Panc1 (cell line): ENCODE data around the gene ONECUT1. TPM values are rescaled to one million over a fixed set of nuclear protein-coding genes. Genes with fewer than 3 reads are reported as not detected.

ENCODE experiments used
- ATAC-seq: fragments of 200-7000 bp; cut with Tn5 transposase; 2 replicates; pipeline ENCODE4 v1.9.1; 2020; ENCODE audit warnings: mild to moderate bottlenecking, moderate library complexity
- BruUV-seq: library from RNA; stranded (reverse); fragments of 400-500 nt; replicated peaks from 2 replicates; lab custom pipeline; 2021; lab: Mats Ljungman, UMichigan
- CTCF ChIA-PET: fragments of 300-600 bp; sonication (Branson Sonifier 250); formaldehyde crosslinking; loops from one replicate; lab custom pipeline; 2022; ENCODE audit warnings: antibody characterized with exemption; lab: Charles Lee
- POLR2A ChIA-PET: fragments of 300-600 bp; sonication (Branson Sonifier 250); formaldehyde crosslinking; loops from one replicate; lab custom pipeline; 2022; ENCODE audit warnings: antibody characterized with exemption; lab: Charles Lee
- DNase-seq: peaks from one replicate; pipeline ENCODE4 v3.0.0-alpha.2; 2010; ENCODE audit warnings: low read depth, low spot score
- H3K27ac ChIP-seq: 2 replicates; pipeline ENCODE4 v1.5.1; 2011; ENCODE audit warnings: mild to moderate bottlenecking, low read length, inconsistent platforms
- H3K27me3 ChIP-seq: fragments of 200-500 bp; sonication (Bioruptor generic); 2 replicates; pipeline ENCODE4 v1.6.0; 2014; ENCODE audit warnings: low read length, inconsistent platforms; ENCODE audit not compliant: control insufficient read depth, insufficient read depth
- H3K36me3 ChIP-seq: fragments of 200-500 bp; sonication (Bioruptor generic); 2 replicates; pipeline ENCODE4 v1.5.1; 2014; ENCODE audit warnings: inconsistent platforms, mild to moderate bottlenecking, low read length, moderate library complexity; ENCODE audit not compliant: control insufficient read depth, insufficient read depth
- H3K4me1 ChIP-seq: 2 replicates; pipeline ENCODE4 v1.5.1; 2011; ENCODE audit warnings: inconsistent platforms, mild to moderate bottlenecking, low read length, moderate library complexity; ENCODE audit not compliant: control insufficient read depth, insufficient read depth
- H3K4me3 ChIP-seq, 2 experiments: 2 replicates each; pipeline ENCODE4 v1.5.1; 2011 to 2012; ENCODE audit warnings: low read depth in 2 of 2, low read length in 2 of 2, mild to moderate bottlenecking in 2 of 2, inconsistent platforms in 1 of 2, moderate library complexity in 1 of 2
- H3K9me3 ChIP-seq: fragments of 200-500 bp; sonication (Bioruptor generic); 2 replicates; pipeline ENCODE4 v1.5.1; 2014; ENCODE audit warnings: low read depth, mild to moderate bottlenecking, inconsistent platforms, low read length, moderate library complexity; ENCODE audit not compliant: control insufficient read depth, insufficient read depth
- POLR2AphosphoS5 ChIP-seq: IDR thresholded peaks from 2 replicates; pipeline ENCODE4 v1.6.1; 2012; ENCODE audit warnings: mild to moderate bottlenecking, low read depth, low read length, moderate library complexity
- SIN3A ChIP-seq: IDR thresholded peaks from 2 replicates; pipeline ENCODE4 v1.6.1; 2012; ENCODE audit warnings: low read depth, mild to moderate bottlenecking, low read length, moderate library complexity, borderline replicate concordance; ENCODE audit not compliant: insufficient read depth
- TCF7L2 ChIP-seq: IDR thresholded peaks from 2 replicates; pipeline ENCODE4 v1.6.1; 2011; ENCODE audit warnings: mild to moderate bottlenecking, low read depth, low read length, inconsistent platforms
- in situ Hi-C: cut with HindIII; loops from 2 replicates; pipeline ENCODE4 v1.10.0; 2016; ENCODE audit warnings: low sequenced_read_pairs, low pct_unique_long_range_greater_than_20kb
- intact Hi-C: fragments of 100-400 bp; cut with micrococcal nuclease; formaldehyde crosslinking; loops from one replicate; pipeline ENCODE4 v1.10.0; 2022; ENCODE audit not compliant: unreplicated experiment
- total RNA-seq: library from RNA; stranded (reverse); gene quantifications from one replicate; pipeline ENCODE4 v1.2.1, GENCODE V29; 2021; ENCODE audit not compliant: unreplicated experiment
- TF ChIP-seq, protein P1 (sequence below), 2 experiments: IDR thresholded peaks; 2 replicates each; pipeline ENCODE4 v1.6.1; 2011 to 2012; ENCODE audit warnings: low read depth in 2 of 2, control low read depth in 1 of 2, low read length in 1 of 2, mild to moderate bottlenecking in 1 of 2, moderate library complexity in 1 of 2; ENCODE audit not compliant: insufficient read depth in 1 of 2
- TF ChIP-seq, protein P2 (sequence below): fragments of 450-650 bp; IDR thresholded peaks from 2 replicates; pipeline ENCODE4 v1.5.1; 2017; ENCODE audit warnings: mild to moderate bottlenecking

ONECUT1 gene
- total RNA-seq, 1 experiment from 2014 or later, result 0.18 TPM

DNA sequence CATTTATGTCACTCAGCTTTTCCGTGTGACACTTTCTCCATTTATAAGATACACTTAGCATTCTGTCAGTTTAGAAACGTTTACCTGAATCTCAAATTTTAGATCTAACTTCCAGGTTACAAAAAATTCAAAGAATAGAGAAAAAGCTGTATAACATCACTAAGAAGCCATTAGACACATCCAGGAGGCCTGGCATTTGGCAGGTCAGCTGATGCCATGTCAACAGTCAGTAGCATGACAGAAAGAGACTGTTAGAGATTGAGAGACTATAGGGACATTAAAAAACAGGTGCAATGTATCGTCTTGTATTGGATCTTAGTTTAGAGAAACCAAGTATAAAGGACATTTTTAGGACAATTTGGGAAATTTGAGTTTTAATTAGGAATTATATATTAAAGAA, 57.6 kb downstream of the ONECUT1 start:
- TF ChIP-seq, protein P1, sequence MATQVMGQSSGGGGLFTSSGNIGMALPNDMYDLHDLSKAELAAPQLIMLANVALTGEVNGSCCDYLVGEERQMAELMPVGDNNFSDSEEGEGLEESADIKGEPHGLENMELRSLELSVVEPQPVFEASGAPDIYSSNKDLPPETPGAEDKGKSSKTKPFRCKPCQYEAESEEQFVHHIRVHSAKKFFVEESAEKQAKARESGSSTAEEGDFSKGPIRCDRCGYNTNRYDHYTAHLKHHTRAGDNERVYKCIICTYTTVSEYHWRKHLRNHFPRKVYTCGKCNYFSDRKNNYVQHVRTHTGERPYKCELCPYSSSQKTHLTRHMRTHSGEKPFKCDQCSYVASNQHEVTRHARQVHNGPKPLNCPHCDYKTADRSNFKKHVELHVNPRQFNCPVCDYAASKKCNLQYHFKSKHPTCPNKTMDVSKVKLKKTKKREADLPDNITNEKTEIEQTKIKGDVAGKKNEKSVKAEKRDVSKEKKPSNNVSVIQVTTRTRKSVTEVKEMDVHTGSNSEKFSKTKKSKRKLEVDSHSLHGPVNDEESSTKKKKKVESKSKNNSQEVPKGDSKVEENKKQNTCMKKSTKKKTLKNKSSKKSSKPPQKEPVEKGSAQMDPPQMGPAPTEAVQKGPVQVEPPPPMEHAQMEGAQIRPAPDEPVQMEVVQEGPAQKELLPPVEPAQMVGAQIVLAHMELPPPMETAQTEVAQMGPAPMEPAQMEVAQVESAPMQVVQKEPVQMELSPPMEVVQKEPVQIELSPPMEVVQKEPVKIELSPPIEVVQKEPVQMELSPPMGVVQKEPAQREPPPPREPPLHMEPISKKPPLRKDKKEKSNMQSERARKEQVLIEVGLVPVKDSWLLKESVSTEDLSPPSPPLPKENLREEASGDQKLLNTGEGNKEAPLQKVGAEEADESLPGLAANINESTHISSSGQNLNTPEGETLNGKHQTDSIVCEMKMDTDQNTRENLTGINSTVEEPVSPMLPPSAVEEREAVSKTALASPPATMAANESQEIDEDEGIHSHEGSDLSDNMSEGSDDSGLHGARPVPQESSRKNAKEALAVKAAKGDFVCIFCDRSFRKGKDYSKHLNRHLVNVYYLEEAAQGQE (IDR thresholded peaks at IDR 0.05; ENCODE audit: insufficient read depth in 1 of 2, low read depth in 2 of 2, low read length in 1 of 2), result no peak
- TF ChIP-seq, protein P2, sequence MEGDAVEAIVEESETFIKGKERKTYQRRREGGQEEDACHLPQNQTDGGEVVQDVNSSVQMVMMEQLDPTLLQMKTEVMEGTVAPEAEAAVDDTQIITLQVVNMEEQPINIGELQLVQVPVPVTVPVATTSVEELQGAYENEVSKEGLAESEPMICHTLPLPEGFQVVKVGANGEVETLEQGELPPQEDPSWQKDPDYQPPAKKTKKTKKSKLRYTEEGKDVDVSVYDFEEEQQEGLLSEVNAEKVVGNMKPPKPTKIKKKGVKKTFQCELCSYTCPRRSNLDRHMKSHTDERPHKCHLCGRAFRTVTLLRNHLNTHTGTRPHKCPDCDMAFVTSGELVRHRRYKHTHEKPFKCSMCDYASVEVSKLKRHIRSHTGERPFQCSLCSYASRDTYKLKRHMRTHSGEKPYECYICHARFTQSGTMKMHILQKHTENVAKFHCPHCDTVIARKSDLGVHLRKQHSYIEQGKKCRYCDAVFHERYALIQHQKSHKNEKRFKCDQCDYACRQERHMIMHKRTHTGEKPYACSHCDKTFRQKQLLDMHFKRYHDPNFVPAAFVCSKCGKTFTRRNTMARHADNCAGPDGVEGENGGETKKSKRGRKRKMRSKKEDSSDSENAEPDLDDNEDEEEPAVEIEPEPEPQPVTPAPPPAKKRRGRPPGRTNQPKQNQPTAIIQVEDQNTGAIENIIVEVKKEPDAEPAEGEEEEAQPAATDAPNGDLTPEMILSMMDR, result no peak
- Histone ChIP-seq H3K36me3 (no peaks in the 10 kb centered on the region), H3K9me3 (no peaks in the 10 kb centered on the region), H3K27me3 (no peaks in the 10 kb centered on the region), H3K4me3 (no peak overlapping the region), H3K27ac (no peak overlapping the region), H3K4me1 (no peaks in the 10 kb centered on the region)
- intact Hi-C loops (loop anchor here (5.0 kb wide), 1 partner anchor 175 kb away; no protein-coding TSS in a partner anchor), in situ Hi-C loops (no loop called here)
- POLR2A ChIA-PET, result interaction anchor here (0.6 kb wide), 1 partner anchor 126 kb away, joined by 5 read pairs; no protein-coding TSS in a partner anchor
- no peak for DNase-seq
- CTCF ChIA-PET, result no interaction called here
- no peak for ATAC-seq
- no TSS peak for BruUV-seq

DNA sequence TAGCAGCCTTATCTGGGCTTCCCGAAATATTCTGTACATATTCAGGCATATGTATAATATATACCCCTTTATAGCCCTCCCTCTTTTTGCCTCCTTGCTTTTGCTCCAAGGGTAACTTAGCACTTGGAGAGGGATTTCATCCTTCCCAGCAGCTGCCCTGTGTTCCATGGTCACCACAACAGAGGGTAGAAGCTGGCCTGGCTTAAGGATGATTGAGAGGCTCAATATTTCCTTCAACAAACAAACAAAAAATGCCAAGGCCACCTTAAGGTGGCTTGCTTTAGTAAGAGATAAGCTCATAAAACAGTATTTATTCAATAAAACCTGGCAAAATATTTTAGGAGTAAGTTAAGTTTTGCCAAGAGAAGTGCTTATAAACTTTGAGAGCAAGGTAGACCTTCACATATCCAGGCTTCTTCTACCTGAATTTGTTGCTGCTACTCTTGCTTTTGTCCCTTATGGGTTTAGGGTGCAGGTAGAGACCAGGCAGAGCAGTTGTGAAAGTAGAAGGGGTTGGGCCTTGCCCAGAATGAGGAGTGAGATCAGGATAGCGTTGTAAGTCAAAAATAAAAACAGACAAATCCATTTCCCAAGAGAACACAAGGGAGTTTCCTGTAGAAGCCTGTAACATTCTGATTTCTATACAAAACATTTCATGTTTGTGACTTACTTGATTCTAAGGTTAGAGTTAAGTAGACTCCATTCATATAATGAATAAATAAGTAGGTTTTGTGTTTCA, 58.2 kb downstream of the ONECUT1 start:
- no peak overlapping the region for H3K4me3 ChIP-seq
- TF ChIP-seq, protein P1 (IDR thresholded peaks at IDR 0.05; ENCODE audit: insufficient read depth in 1 of 2, low read depth in 2 of 2, low read length in 1 of 2), result no peak
- TF ChIP-seq SIN3A (no peak), POLR2AphosphoS5 (no peak), TCF7L2 (no peak)
- TF ChIP-seq, protein P2, result no peak
- in situ Hi-C loops (no loop called here), intact Hi-C loops (loop anchor here (5.0 kb wide), 1 partner anchor 175 kb away; no protein-coding TSS in a partner anchor)
- no peak for ATAC-seq
- H3K36me3 ChIP-seq, result no peaks in the 10 kb centered on the region
- no peaks in the 10 kb centered on the region for H3K9me3 ChIP-seq
- CTCF ChIA-PET, result no interaction called here
- no peaks in the 10 kb centered on the region for H3K27me3 ChIP-seq
- no TSS peak for BruUV-seq
- no peaks in the 10 kb centered on the region for H3K4me1 ChIP-seq
- H3K27ac ChIP-seq, result no peak overlapping the region
- DNase-seq, result no peak
- POLR2A ChIA-PET, result no interaction called here
